GM12878 (cell line): ENCODE measurements around the gene PIEZO2. TPM values are rescaled to one million over a fixed set of nuclear protein-coding genes. Genes with fewer than 3 reads are reported as not detected.

Source experiments
- ATAC-seq: fragments of 200-7000 bp; cut with Tn5 transposase; 3 replicates; pipeline ENCODE4 v1.9.1; 2020; ENCODE audit warnings: mild to moderate bottlenecking, moderate library complexity
- BruUV-seq: library from RNA; stranded (reverse); fragments of 400-500 nt; replicated peaks from 2 replicates; lab custom pipeline; 2021; lab: Mats Ljungman, UMichigan
- CTCF ChIA-PET: fragments of 300-600 bp; sonication (Branson Sonifier 250); formaldehyde crosslinking; extraction: SDS; loops from one replicate; lab custom pipeline; 2021; ENCODE audit warnings: inconsistent platforms; lab: Yijun Ruan, JAX
- POLR2A ChIA-PET: fragments of 350-600 bp; formaldehyde crosslinking; extraction: SDS; loops from one replicate; lab custom pipeline; 2021; ENCODE audit warnings: inconsistent platforms; lab: Charles Lee
- RAD21 ChIA-PET: fragments of 300-600 bp; sonication (Branson Sonifier 250); formaldehyde crosslinking; loops from one replicate; lab custom pipeline; 2023; ENCODE audit warnings: antibody characterized with exemption; ENCODE audit not compliant: unreplicated experiment; lab: Charles Lee
- SMC1A ChIA-PET: fragments of 300-600 bp; sonication (Branson Sonifier 250); formaldehyde crosslinking; loops from one replicate; lab custom pipeline; 2023; ENCODE audit not compliant: unreplicated experiment, uncharacterized antibody; lab: Charles Lee
- DNase-seq: peaks from one replicate; pipeline ENCODE4 v3.0.0-alpha.2; 2011; ENCODE audit warnings: low read depth, low spot score
- FAIRE-seq: peaks from 3 replicates; lab custom pipeline; 2011; peaks lifted over from hg19 to GRCh38; lab: Jason Lieb, UNC
- H2AFZ ChIP-seq: 2 replicates; pipeline ENCODE4 v1.6.0; 2011; ENCODE audit warnings: low read depth, low read length, control low read depth; ENCODE audit not compliant: control insufficient read depth
- H3K27ac ChIP-seq: 2 replicates; pipeline ENCODE4 v1.5.1; 2011; ENCODE audit warnings: control low read depth; ENCODE audit not compliant: control insufficient read depth, insufficient read depth
- H3K27me3 ChIP-seq, 2 experiments: replicated peaks in 1 of 2; 2 replicates each; pipeline versions ENCODE4 v1.6.0 to v1.6.1; 2011; ENCODE audit warnings: low read length in 1 of 2; ENCODE audit not compliant: control insufficient read depth in 2 of 2, insufficient read depth in 2 of 2
- H3K36me3 ChIP-seq, 2 experiments: 2 replicates each; pipeline ENCODE4 v1.5.1; 2011; ENCODE audit warnings: low read length in 1 of 2; ENCODE audit not compliant: control insufficient read depth in 2 of 2, insufficient read depth in 2 of 2
- H3K4me1 ChIP-seq: 2 replicates; pipeline ENCODE4 v1.6.1; 2011; ENCODE audit warnings: mild to moderate bottlenecking, low read length, moderate library complexity, mixed read lengths; ENCODE audit not compliant: control insufficient read depth, insufficient read depth
- H3K4me2 ChIP-seq: 2 replicates; pipeline ENCODE4 v1.6.0; 2011; ENCODE audit warnings: control low read depth; ENCODE audit not compliant: control insufficient read depth, insufficient read depth
- H3K4me3 ChIP-seq: fragments of 200-600 bp; sonication (generic); 2 replicates; pipeline ENCODE4 v1.5.1; 2016
- H3K79me2 ChIP-seq: 2 replicates; pipeline ENCODE4 v1.6.0; 2011; ENCODE audit warnings: low read length; ENCODE audit not compliant: control insufficient read depth, insufficient read depth
- H3K9ac ChIP-seq: 2 replicates; pipeline ENCODE4 v1.8.0; 2011; ENCODE audit warnings: low read length, control low read depth, mixed read lengths; ENCODE audit not compliant: control insufficient read depth, insufficient read depth
- H3K9me3 ChIP-seq: replicated peaks from 3 replicates; pipeline ENCODE4 v1.5.1; 2011; ENCODE audit warnings: mild to moderate bottlenecking, low read length; ENCODE audit not compliant: control insufficient read depth, insufficient read depth
- H4K20me1 ChIP-seq: 2 replicates; pipeline ENCODE4 v1.6.0; 2011; ENCODE audit not compliant: control insufficient read depth, insufficient read depth
- EED ChIP-seq: sonication (generic); IDR thresholded peaks from 2 replicates; pipeline ENCODE4 v1.6.1; 2016; ENCODE audit warnings: antibody characterized with exemption, low read depth
- GATAD2B ChIP-seq: fragments of 450-650 bp; conservative IDR thresholded peaks from 2 replicates; pipeline ENCODE4 v1.6.1; 2017; ENCODE audit warnings: low read depth, mild to moderate bottlenecking, moderate library complexity
- IRF4 ChIP-seq: IDR thresholded peaks from 2 replicates; pipeline ENCODE4 v1.6.1; 2011; ENCODE audit warnings: low read depth, low read length
- NFYB ChIP-seq: IDR thresholded peaks from 2 replicates; pipeline ENCODE4 v1.6.1; 2011; ENCODE audit warnings: low read depth, mild to moderate bottlenecking, low read length, improper control_type of control experiment, moderate library complexity; ENCODE audit not compliant: insufficient read depth
- RAD51 ChIP-seq: fragments of 450-650 bp; IDR thresholded peaks from 2 replicates; pipeline ENCODE4 v1.6.1; 2016; ENCODE audit warnings: moderate library complexity, mild to moderate bottlenecking, inconsistent platforms
- WGBS: methylation state at CpG from one replicate; pipeline ENCODE4 v1.1.6; 2016; ENCODE audit warnings: low lambda C conversion rate; ENCODE audit not compliant: insufficient replicate concordance, insufficient coverage; ENCODE audit errors: missing lambda C conversion rate; 5-methylcytosine and 5-hydroxymethylcytosine counted together
- in situ Hi-C: fragments of 300-500 bp; cut with MboI; formaldehyde crosslinking; loops from 9 replicates; pipeline ENCODE4 v1.14.3; 2018; ENCODE audit warnings: mixed read lengths
- intact Hi-C: fragments of 100-400 bp; cut with micrococcal nuclease; formaldehyde crosslinking; loops from one replicate; pipeline ENCODE4 v1.14.2; 2022; ENCODE audit not compliant: unreplicated experiment
- polyA plus RNA-seq, 11 experiments: library from polyadenylated mRNA; depleted of rRNA in 4 of 11; unstranded in 6 of 11; stranded (reverse) in 5 of 11; fragments of >200 nt; fragmentation: Nextera tagmentation in 4 of 11; fragmentation: Illumina TruSeq in 1 of 11; extraction: Ambion mirVana in 4 of 11; extraction: Trizol in 1 of 11; gene quantifications; 1 replicate in 1 of 11; 2 replicates in 10 of 11; pipeline versions ENCODE4 v1.2.1 to v1.2.3, GENCODE V29; 2011 to 2016; ENCODE audit warnings: inconsistent platforms in 2 of 11, missing spikeins in 2 of 11, low read depth in 1 of 11
- total RNA-seq, 4 experiments: library from RNA; depleted of rRNA in 3 of 4; stranded (reverse); fragments of >200 nt in 3 of 4; fragmentation: Illumina TruSeq in 1 of 4; extraction: Trizol in 1 of 4; gene quantifications; 2 replicates each; pipeline versions ENCODE4 v1.2.1 to v1.2.3, GENCODE V29; 2013 to 2021
- TF ChIP-seq, protein P1 (sequence below): IDR thresholded peaks from 2 replicates; pipeline ENCODE4 v1.6.1; 2012; ENCODE audit warnings: low read depth, low read length, improper control_type of control experiment
- TF ChIP-seq, protein P2 (sequence below): fragments of 450-650 bp; IDR thresholded peaks from 2 replicates; pipeline ENCODE4 v1.6.1; 2017; ENCODE audit warnings: borderline replicate concordance

PIEZO2 gene
- total and polyA plus RNA-seq, 10 of the 15 experiments (the other 5 are each of a cell fraction or from before 2014, with no cell fraction given): 6.7 to 42.3 (median 27.4) TPM

DNA sequence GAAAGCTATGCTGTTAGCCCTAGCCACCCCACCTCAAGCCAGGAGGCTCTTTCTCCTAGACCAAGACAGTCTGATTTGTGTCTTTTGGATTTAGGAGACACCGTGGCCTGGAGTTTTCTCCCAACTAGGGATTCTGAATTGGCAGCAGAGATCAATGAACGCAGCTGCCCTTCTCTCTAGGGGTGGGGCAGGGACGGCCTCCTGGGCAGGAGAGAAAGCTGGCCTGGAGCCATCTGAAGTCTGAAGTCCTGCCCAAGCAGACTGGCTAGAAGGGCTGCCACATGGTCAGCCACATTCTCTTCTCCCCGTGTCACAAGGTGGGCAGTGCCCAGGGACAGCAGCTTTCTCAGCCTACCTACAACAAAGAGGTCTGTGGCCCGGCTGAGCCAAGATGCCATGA, 45.1 kb downstream of the PIEZO2 start:
- H3K36me3 ChIP-seq: peaks cover 2 to 9% of the 10 kb centered on the region in 2 experiments; a peak in 3 of 4 replicates
- BruUV-seq: no TSS peak
- H3K4me3 ChIP-seq: no peak overlapping the region
- no peaks in the 10 kb centered on the region for H4K20me1 ChIP-seq
- FAIRE-seq: no peak
- H3K9me3 ChIP-seq: peaks cover 10% of the 10 kb centered on the region; the same call in 2 of the 3 replicates
- no peak overlapping the region for H3K4me2 ChIP-seq
- no peak overlapping the region for H2AFZ ChIP-seq
- DNase-seq: no peak
- CTCF ChIA-PET: interaction anchor here (0.9 to 1.7 kb wide), 2 partner anchors 10 to 47 kb away, joined by 4 to 6 read pairs; no protein-coding TSS in a partner anchor
- H3K4me1 ChIP-seq: peaks cover 6% of the 10 kb centered on the region
- no peak overlapping the region for H3K27ac ChIP-seq
- H3K9ac ChIP-seq: no peak overlapping the region
- RAD21 ChIA-PET: interaction anchor here (0.8 kb wide), 1 partner anchor 42 kb away, joined by 3 read pairs; no protein-coding TSS in a partner anchor
- TF ChIP-seq NFYB (no peak), GATAD2B (no peak), RAD51 (no peak), IRF4 (no peak), EED (no peak)
- TF ChIP-seq, protein P1, sequence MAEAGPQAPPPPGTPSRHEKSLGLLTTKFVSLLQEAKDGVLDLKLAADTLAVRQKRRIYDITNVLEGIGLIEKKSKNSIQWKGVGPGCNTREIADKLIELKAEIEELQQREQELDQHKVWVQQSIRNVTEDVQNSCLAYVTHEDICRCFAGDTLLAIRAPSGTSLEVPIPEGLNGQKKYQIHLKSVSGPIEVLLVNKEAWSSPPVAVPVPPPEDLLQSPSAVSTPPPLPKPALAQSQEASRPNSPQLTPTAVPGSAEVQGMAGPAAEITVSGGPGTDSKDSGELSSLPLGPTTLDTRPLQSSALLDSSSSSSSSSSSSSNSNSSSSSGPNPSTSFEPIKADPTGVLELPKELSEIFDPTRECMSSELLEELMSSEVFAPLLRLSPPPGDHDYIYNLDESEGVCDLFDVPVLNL: no peak
- TF ChIP-seq, protein P2, sequence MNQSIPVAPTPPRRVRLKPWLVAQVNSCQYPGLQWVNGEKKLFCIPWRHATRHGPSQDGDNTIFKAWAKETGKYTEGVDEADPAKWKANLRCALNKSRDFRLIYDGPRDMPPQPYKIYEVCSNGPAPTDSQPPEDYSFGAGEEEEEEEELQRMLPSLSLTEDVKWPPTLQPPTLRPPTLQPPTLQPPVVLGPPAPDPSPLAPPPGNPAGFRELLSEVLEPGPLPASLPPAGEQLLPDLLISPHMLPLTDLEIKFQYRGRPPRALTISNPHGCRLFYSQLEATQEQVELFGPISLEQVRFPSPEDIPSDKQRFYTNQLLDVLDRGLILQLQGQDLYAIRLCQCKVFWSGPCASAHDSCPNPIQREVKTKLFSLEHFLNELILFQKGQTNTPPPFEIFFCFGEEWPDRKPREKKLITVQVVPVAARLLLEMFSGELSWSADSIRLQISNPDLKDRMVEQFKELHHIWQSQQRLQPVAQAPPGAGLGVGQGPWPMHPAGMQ: no peak
- peak; percentile 19; the same call in 2 of the 3 replicates for ATAC-seq
- in situ Hi-C loops: no loop called here
- no peaks in the 10 kb centered on the region for H3K27me3 ChIP-seq
- intact Hi-C loops: no loop called here
- POLR2A ChIA-PET: interaction anchor here (1.2 kb wide), 1 partner anchor 9 kb away, joined by 3 read pairs; no protein-coding TSS in a partner anchor
- WGBS: 31% methylated on average over 5 of the region's 5 CpGs
- H3K79me2 ChIP-seq: peaks cover 58% of the 10 kb centered on the region
- SMC1A ChIA-PET: interaction anchor here (0.9 to 1.3 kb wide), 7 partner anchors 10 to 34 kb away, joined by 3 to 5 read pairs (median 3); no protein-coding TSS in a partner anchor
